ENCODE measurements around the gene SMG6. TPM values are rescaled to one million over a fixed set of nuclear protein-coding genes. Genes with fewer than 3 reads are reported as not detected.
A peak's percentile ranks its signal among the peaks of the same experiment; 100 is the strongest.
"Not testable (repeated sequence)": the region's sequence is repeated elsewhere in the genome, so short reads cannot be mapped to it uniquely, and the experiment has no call there.

The SMG6 gene
- total RNA-seq, 1 donor from 2014 or later: 10.3 TPM

DNA sequence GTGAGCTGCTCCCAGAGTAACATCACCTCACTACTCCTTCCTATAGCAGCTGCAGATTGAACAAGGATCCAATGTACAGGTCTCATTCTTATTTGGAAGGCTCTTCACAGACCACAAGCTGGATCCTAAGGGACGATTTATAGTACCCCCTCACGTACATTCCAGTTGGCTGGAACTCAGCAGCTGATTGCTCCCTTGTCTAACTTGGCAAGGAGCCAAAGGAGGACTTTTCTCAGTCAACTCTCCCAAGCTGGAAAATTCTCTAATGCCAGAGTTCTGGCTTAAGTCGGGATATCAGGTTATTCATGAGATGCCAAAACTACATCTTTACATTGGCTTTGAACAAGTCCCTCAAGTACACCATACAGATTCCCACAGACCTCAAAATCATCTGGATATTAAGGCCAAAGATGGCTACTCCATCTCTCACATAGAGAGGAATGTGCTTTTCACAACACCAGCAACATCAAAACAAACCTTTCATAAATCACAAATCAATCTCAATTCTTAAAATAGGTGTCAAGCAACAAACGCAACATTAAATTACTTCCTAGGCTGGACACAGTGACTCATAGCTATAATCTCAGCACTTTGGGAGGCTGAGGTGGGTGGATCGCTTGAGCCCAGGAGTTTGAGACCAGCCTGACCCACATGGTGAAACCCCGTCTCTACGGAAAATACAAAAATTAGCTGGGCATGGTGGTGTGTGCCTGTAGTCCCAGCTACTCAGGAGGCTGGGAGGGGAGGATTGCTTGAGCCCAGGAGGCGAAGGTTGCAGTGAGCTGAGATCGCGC lies 39.3 kb downstream of the SMG6 start:
- DNase-seq (ENCODE audit: low spot score) (no peak), ATAC-seq (no peak)

DNA sequence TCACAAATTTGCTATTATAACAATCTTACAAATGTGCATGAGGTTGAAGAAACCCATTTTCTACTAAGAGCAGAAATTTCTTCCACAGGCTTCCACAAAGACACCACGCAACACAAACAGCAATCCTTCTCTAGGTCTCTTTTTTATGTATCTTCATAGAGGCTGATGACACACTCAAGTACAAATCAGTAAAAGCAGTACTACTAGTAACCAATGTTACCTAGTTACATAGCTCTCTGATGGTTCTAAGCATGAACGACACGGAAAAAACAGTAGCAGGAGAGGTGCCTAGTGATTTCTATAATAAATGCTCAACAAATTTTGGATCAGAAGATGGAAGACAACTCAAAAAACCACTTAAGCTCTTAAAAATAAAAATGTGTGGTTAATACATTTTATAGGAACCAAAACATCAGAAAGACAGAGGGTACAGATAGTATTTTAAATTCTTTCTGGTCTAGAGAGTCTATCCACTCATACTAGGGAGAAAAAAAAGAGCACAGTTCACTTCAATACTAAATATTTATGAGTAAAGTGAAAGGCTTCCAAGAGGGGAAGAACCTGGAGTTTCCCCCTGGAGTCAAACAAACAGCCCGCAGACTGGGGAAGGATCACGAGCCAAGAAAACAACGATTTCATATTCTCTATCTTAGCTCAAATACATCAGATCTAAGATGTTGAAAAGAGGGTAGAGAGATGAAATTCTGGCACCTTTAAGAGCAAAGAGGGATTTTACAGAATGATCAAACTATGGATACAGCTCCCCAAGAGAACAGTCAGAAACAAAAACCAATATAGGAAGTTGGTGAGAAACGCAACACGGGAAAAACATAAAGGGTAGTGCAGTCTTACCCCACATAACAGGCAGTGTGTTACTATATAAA lies 40.2 kb downstream of the SMG6 start:
- peak; percentile 36 for ATAC-seq

DNA sequence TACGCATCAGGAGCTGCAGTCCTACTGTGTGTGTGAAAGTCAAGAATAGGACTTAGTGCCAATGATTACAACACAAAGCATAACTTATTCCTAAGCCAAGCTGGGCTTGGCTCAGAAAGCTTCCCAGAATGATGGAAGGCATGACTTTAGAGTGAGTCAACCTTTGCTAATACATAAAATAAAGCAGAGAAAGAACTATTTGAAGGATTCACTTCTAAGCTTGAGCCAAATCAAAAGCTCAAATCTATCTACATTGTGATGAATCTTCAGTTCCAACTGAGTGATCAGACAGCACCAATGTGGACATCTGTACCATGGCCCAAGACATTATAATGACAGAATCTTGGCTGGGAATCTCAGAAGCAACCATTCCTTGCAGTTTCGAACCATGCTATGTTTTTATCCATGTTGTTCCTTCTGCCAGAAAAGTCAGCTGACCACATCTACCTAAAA lies 41.4 kb downstream of the SMG6 start:
- no peak for DNase-seq (ENCODE audit: low spot score)
- ATAC-seq: no peak

More for the DNA sequence above, 40.2 kb downstream of the SMG6 start:
- DNase-seq (ENCODE audit: low spot score): no peak

DNA sequence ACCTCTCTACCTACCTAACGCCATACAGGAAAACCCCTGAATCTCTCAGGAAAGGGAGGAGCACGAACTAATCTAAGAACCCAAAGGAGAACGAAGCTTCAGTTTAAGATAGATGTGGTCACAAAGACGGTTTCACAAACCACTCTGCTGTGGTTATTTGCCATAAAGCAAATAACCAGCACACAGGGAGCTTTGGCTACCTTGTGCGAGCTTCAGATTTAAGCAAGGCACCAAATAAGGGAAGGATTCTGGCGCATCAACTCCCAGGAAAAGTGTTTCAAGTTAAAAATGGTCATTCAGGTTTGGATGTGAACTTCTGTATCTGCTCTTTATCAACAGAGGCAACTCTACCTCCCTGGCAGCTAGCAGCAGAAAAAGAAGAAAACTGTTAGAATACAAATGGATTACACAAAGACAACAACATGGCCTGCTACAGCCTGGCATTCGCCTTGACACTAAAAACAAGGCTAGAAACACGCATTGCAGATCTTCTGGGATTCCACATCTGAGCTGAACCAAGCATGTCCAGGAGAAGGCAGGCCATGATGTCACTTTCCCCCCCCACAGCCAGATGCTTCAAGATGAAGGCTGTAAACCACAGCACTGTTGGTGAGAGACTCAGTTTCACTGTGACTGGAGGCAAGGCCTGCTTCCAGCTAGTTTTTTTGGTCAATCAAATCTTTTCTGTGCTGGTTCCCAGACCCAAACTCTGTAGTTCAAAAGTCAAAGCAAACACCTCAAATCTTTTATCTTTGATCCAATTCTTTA lies 43.6 kb downstream of the SMG6 start:
- ATAC-seq: no peak
- DNase-seq (ENCODE audit: low spot score): no peak

- not testable (repeated sequence) for ATAC-seq; DNase-seq (ENCODE audit: low spot score)
These were observed 44.8 kb downstream of the SMG6 start for GRCh38 chr17:2258830-2259229.

DNA sequence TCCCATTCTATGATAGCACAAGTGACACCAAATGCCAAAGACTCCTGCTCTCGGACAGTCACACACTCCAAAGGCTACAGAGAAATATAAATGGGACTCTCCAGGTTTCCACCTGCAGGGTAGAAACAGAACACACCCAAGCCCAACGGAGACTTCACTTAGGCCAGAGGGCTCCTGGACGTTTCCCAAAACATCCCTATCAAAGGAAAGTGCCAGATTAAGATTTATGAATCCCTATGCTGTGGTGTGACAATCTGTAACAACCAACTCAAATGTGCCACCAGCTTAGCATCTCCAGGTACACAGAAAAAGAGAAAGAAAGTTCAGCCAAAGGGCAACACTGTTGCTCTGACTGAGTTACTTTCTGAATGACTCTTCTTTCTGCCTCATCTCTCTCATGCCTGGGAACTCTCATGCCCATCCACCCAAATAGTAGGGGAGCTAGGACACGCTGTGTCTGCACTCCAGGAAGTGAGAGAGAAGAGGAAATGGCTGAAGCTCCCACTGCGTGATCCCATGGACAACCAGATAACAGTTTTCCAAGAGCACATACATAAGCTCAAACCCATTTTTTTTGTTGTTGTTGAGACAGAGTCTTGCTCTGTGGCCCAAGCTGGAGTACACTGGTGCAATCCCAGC lies 49.7 kb downstream of the SMG6 start:
- DNase-seq (ENCODE audit: low spot score) (no peak), ATAC-seq (no peak)

DNA sequence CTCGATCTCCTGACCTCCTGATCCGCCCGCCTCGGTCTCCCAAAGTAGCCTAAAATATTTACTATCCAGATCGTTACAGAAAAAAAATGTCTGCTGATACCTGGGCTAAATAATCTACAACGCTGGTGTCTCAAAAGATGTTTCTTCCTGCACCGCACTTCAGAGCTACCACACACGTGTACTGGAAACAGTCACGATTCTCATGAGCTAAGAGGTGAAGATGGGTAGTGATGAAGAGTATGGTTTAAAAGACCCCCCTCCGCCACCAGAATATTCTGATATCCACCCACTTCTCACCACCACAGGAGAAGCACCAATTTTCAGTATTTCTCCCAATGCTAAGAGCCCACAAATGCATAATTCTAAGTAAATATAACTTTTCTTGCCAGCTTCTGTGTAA lies 50.2 kb downstream of the SMG6 start:
- DNase-seq (ENCODE audit: low spot score) (no peak), ATAC-seq (no peak)

GRCh38 chr17:2251098-2251497 lies 52.5 kb downstream of the SMG6 start:
- no peak for ATAC-seq
- DNase-seq (ENCODE audit: low spot score): no peak

DNA sequence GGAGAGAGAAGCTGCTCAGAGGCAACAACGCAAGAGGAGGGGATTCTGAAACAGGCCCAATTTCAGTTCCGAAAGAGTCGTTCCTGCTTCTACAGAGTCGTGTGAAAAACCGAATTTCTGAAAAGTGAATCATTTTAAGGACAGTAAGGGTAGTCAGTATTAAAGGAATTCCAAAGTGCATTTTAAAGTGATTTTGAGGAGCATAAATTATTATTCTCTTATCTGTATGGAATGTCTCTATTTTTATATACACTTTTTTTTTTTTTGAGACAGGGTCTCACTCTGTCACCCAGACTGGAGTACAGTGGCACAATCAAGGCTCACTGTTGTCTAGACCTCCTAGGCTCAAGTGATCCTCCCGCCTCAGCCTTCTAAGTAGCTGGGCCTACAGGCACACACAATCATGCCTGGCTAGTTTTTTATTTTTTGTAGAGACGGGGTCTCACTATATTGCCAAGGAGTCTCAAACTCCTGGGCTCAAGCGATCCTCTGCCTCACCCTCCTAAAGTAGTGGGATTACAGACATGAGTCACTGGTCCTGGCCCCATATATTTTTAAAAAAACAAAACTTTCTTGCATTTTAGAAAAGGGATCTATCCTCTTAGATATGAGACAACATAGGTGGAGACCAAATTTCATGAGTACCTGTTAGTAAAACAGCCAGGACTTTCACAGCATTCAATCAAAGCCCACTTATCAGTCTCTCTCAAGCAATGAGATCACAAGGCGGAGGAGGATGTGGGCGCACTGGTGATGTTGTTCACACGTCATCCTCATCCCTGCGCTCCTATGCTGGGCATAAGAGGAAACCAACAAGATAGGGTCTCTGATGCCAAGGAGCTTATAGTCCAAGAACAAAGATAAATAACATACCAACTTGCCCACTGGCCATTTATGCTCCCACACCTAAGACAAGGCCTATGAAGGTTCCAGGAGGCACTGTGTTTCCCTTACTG lies 53.2 kb downstream of the SMG6 start:
- no peak for DNase-seq (ENCODE audit: low spot score)
- ATAC-seq: no peak

DNA sequence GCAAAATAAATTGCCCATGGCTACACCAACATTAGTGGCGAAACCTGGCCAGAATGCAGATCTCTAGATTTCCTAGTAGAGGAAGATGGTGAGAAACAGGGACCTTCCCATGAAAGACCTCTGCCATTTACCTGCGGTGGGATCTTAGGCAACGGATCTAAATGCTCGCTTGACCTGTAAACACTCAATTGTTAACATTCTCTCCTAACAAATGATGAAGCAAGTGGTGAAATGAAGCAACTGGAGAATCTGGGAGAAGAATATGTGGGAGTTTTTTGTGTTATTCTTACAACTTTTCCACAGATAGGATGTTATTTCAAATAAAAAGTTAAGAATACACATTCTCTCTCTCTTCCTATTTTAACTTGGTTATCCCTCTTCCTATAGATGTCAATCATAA lies 56.6 kb downstream of the SMG6 start:
- DNase-seq (ENCODE audit: low spot score) (no peak), ATAC-seq (no peak)

DNA sequence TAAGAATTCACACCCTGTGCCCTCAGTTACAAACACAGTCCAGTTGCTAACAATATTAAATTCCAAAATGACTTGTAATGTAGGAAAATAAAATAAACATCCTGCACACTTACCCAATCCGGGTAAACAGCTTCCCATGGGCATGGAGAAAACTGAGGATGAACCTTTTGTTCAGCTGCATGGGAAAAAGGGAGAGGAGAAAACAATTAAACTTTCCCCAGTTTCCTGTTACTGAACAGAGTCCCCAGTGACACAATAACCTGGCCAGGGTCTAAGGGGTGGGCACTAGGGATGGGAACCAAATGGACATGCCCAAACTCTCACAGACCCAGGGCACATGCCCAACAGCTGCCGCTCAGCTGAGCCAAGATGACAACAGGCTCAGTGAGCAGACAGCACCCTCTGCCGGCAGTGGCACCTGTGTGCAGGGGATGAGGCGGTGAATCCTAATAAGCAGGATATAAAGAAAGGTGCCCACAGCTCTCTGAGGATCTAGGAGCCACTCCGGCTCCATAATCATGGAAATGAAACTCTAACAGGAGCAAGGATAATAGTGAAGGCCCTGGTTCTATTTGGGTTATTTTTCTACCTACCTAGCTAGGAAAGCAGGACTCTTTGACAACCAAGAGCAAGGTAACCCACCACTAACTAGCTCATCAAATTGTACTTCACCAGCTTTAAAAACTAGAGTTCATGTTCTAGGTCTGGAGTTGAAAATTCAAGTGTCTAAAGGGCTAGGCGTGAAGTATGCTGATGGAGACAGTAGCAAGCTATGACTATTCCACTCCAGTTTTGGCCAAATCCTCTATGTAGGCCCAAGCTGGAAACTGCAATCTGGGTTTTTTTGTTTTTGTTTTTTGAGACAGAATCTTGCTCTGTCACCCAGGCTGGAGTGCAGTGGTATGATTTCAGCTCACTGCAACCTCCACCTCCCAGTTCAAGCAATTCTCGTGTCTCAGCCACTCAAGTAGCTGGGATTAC lies 58.8 kb downstream of the SMG6 start:
- ATAC-seq (peak; percentile 100), DNase-seq (ENCODE audit: low spot score) (peak; percentile 85)

GRCh38 chr17:2243953-2244352 lies 59.6 kb downstream of the SMG6 start:
- ATAC-seq (no peak), DNase-seq (ENCODE audit: low spot score) (no peak)

- ATAC-seq (no peak), DNase-seq (ENCODE audit: low spot score) (no peak)
These were observed 61.8 kb downstream of the SMG6 start for GRCh38 chr17:2241823-2242222.

DNA sequence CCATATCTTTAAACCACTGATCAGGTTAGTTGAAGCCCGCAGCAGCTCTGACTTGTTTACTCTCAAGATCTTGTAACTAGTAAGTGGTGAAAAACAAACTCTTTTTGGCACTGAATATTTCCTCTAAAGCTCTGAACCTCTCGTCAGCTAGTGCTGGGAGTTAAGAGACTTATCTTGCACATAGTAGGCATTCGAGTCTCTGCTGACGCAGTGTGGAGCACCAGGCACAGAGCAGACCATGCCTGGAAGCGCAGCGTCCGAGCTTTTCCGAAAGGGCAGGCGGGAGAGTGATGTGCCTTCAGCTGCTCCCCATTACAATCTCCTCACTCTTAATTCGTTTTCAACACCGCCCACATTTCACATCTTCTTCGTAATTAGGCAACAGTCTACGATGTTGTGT lies 63.0 kb downstream of the SMG6 start:
- no peak for DNase-seq (ENCODE audit: low spot score)

GRCh38 chr17:2239882-2240430 lies 63.6 kb downstream of the SMG6 start:
- ATAC-seq: no peak

More for the DNA sequence above, 63.0 kb downstream of the SMG6 start:
- ATAC-seq: no peak

DNA sequence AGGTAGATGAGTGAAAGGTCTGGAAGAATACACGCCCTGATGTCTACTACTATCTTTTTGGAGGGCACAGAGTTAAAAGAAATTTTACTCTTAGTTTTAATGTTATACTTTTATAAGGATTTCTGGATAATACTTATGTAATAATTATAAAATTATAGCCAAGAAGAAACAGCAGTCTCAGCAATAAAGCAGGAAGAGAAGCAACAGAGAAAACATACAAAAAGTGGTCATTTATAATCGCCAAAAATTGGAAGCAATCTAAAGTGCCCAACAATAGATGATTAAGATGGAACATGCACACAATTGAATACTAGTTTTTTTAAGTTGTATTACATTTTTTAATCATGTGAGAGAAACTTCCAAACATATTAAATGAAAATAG lies 64.4 kb downstream of the SMG6 start:
- ATAC-seq (no peak), DNase-seq (ENCODE audit: low spot score) (no peak)

More at GRCh38 chr17:2239882-2240430, 63.6 kb downstream of the SMG6 start:
- DNase-seq (ENCODE audit: low spot score): no peak

GRCh38 chr17:2238432-2239169 lies 65.0 kb downstream of the SMG6 start:
- DNase-seq (ENCODE audit: low spot score): no peak
- ATAC-seq: peak; percentile 47
